ENCODE measurements around the gene SLC9A9.

Gene SLC9A9

GRCh38 chr3:143265501-143266070 is 582.7 kb downstream of the SLC9A9 start:
- peak; percentile 14 for DNase-seq (ENCODE audit: low spot score)
- FAIRE-seq = no peak

- DNase-seq (ENCODE audit: low spot score) = no peak
- no peak for FAIRE-seq
These were observed 584.3 kb downstream of the SLC9A9 start for GRCh38 chr3:143263852-143264513.

GRCh38 chr3:143261848-143262247 is 586.4 kb downstream of the SLC9A9 start:
- DNase-seq (ENCODE audit: low spot score) (no peak), FAIRE-seq (no peak)

- DNase-seq (ENCODE audit: low spot score) = no peak
- FAIRE-seq = no peak
These were observed 589.6 kb downstream of the SLC9A9 start for GRCh38 chr3:143258692-143259091.

- FAIRE-seq = no peak
These were observed 591.9 kb downstream of the SLC9A9 start for GRCh38 chr3:143256416-143256815.

GRCh38 chr3:143255739-143256138 is 592.5 kb downstream of the SLC9A9 start:
- FAIRE-seq (no peak), DNase-seq (ENCODE audit: low spot score) (no peak)

More at GRCh38 chr3:143256416-143256815, 591.9 kb downstream of the SLC9A9 start:
- no peak for DNase-seq (ENCODE audit: low spot score)

- DNase-seq (ENCODE audit: low spot score) (no peak), FAIRE-seq (no peak)
These were observed 595.3 kb downstream of the SLC9A9 start for GRCh38 chr3:143252931-143253330.

GRCh38 chr3:143249014-143249413 is 599.3 kb downstream of the SLC9A9 start:
- FAIRE-seq (no peak), DNase-seq (ENCODE audit: low spot score) (no peak)

GRCh38 chr3:143247073-143247472 is 601.2 kb downstream of the SLC9A9 start:
- FAIRE-seq (no peak), DNase-seq (ENCODE audit: low spot score) (no peak)

- DNase-seq (ENCODE audit: low spot score) = no peak
- no peak for FAIRE-seq
These were observed 602.6 kb downstream of the SLC9A9 start for GRCh38 chr3:143245692-143246091.

- FAIRE-seq (no peak), DNase-seq (ENCODE audit: low spot score) (no peak)
These were observed 603.7 kb downstream of the SLC9A9 start for GRCh38 chr3:143244516-143245063.

- no peak for DNase-seq (ENCODE audit: low spot score)
- no peak for FAIRE-seq
These were observed 604.6 kb downstream of the SLC9A9 start for GRCh38 chr3:143243686-143244085.

- no peak for DNase-seq (ENCODE audit: low spot score)
- FAIRE-seq = no peak
These were observed 605.6 kb downstream of the SLC9A9 start for GRCh38 chr3:143242691-143243090.

GRCh38 chr3:143242101-143242500 is 606.2 kb downstream of the SLC9A9 start:
- FAIRE-seq (no peak), DNase-seq (ENCODE audit: low spot score) (no peak)

GRCh38 chr3:143241481-143241951 is 606.8 kb downstream of the SLC9A9 start:
- DNase-seq (ENCODE audit: low spot score) (no peak), FAIRE-seq (no peak)

GRCh38 chr3:143240886-143241285 is 607.4 kb downstream of the SLC9A9 start:
- no peak for FAIRE-seq
- no peak for DNase-seq (ENCODE audit: low spot score)

- DNase-seq (ENCODE audit: low spot score) = no peak
- no peak for FAIRE-seq
These were observed 609.2 kb downstream of the SLC9A9 start for GRCh38 chr3:143239031-143239430.

- no peak for FAIRE-seq
- no peak for DNase-seq (ENCODE audit: low spot score)
These were observed 611.1 kb downstream of the SLC9A9 start for GRCh38 chr3:143237077-143237627.

- FAIRE-seq (no peak), DNase-seq (ENCODE audit: low spot score) (no peak)
These were observed 611.9 kb downstream of the SLC9A9 start for GRCh38 chr3:143236226-143236964.

- DNase-seq (ENCODE audit: low spot score) (no peak), FAIRE-seq (no peak)
These were observed 612.6 kb downstream of the SLC9A9 start for GRCh38 chr3:143235614-143236204.

- DNase-seq (ENCODE audit: low spot score) (no peak), FAIRE-seq (no peak)
These were observed 613.7 kb downstream of the SLC9A9 start for GRCh38 chr3:143234526-143234925.
